B cell (primary cell): ENCODE results near the gene DDB1.
"Not testable (repeated sequence)": the region's sequence is repeated elsewhere in the genome, so short reads cannot be mapped to it uniquely, and the experiment has no call there.

Experiments
- EZH2 ChIP-seq: IDR thresholded peaks from 2 replicates; pipeline ENCODE4 v1.6.1; 2012; ENCODE audit warnings: borderline replicate concordance, low read depth, mild to moderate bottlenecking, moderate library complexity, low read length; ENCODE audit not compliant: insufficient read depth, poor library complexity, severe bottlenecking
- TF ChIP-seq, protein P1 (sequence below): fragments of 200-600 bp; IDR thresholded peaks from one replicate; pipeline ENCODE4 v1.8.0; 2022; ENCODE audit warnings: antibody characterized with exemption, mild to moderate bottlenecking

DNA sequence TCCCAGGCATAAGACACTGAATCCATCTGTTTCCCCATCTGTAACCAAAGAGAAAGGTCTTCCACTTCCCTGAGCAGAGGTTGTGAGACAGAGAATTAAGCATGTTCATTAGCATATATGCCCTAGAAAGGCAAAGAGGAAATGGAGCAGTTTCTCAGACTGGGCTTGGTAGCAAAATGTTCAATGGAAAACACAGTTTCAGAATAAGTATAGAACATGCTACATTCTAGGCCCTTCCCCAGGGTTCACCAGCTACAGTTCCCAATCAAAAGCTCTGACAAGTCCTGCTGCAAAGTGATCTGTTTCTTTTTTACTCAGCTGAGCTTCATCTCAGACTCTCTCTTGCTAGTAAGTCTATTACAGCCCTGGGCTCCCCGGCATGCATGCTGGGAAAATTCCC is 80.6 kb downstream of the DDB1 start:
- TF ChIP-seq, protein P1, sequence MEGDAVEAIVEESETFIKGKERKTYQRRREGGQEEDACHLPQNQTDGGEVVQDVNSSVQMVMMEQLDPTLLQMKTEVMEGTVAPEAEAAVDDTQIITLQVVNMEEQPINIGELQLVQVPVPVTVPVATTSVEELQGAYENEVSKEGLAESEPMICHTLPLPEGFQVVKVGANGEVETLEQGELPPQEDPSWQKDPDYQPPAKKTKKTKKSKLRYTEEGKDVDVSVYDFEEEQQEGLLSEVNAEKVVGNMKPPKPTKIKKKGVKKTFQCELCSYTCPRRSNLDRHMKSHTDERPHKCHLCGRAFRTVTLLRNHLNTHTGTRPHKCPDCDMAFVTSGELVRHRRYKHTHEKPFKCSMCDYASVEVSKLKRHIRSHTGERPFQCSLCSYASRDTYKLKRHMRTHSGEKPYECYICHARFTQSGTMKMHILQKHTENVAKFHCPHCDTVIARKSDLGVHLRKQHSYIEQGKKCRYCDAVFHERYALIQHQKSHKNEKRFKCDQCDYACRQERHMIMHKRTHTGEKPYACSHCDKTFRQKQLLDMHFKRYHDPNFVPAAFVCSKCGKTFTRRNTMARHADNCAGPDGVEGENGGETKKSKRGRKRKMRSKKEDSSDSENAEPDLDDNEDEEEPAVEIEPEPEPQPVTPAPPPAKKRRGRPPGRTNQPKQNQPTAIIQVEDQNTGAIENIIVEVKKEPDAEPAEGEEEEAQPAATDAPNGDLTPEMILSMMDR, result not testable (repeated sequence)
- not testable (repeated sequence) for TF ChIP-seq EZH2
